Peyer's patch (tissue), 4 donors: ENCODE measurements around the gene ZNF772. TPM values are rescaled to one million over a fixed set of nuclear protein-coding genes. Genes with fewer than 3 reads are reported as not detected.
"Not testable (repeated sequence)": the region's sequence is repeated elsewhere in the genome, so short reads cannot be mapped to it uniquely, and the experiment has no call there.

Experiments
- DNase-seq, 3 donors: peaks; one replicate each; pipeline ENCODE4 v3.0.0-alpha.2; 2017 to 2019
- H3K27ac ChIP-seq, 4 donors: fragments of 200-600 bp; sonication (generic); one replicate each; pipeline ENCODE4 v1.5.1; 2016 to 2019
- H3K27me3 ChIP-seq, 2 donors: fragments of 200-600 bp; sonication (generic); one replicate each; pipeline ENCODE4 v1.5.1; 2019
- H3K36me3 ChIP-seq, 3 donors: fragments of 200-600 bp; sonication (generic); one replicate each; pipeline ENCODE4 v1.5.1; 2016 to 2019
- H3K4me1 ChIP-seq, 4 donors: fragments of 200-600 bp; sonication (generic); one replicate each; pipeline ENCODE4 v1.5.1; 2016 to 2019
- H3K4me3 ChIP-seq, 4 donors: fragments of 200-600 bp; sonication (generic); 1 replicate in 3 of 4; 2 replicates in 1 of 4; pipeline ENCODE4 v1.5.1; 2016 to 2019; ENCODE audit warnings: mild to moderate bottlenecking in 1 of 4
- H3K9me3 ChIP-seq, 4 donors: fragments of 200-600 bp; sonication (generic); one replicate each; pipeline ENCODE4 v1.5.1; 2016 to 2019; ENCODE audit warnings: mild to moderate bottlenecking in 1 of 4
- CTCF ChIP-seq, 6 experiments: fragments of 450-650 bp in 4 of 6; fragments of 200-600 bp in 2 of 6; sonication (generic) in 1 of 6; IDR thresholded peaks; one replicate each; pipeline ENCODE4 v1.5.1; 2017 to 2019; ENCODE audit warnings: antibody characterized with exemption in 6 of 6, mild to moderate bottlenecking in 3 of 6, moderate library complexity in 1 of 6
- POLR2A ChIP-seq, 2 donors: fragments of 450-650 bp; IDR thresholded peaks; one replicate each; pipeline ENCODE4 v1.5.1; 2017; ENCODE audit warnings: antibody characterized with exemption in 2 of 2, mild to moderate bottlenecking in 2 of 2, moderate library complexity in 2 of 2
- total RNA-seq, 4 donors: library from RNA; depleted of rRNA; stranded (reverse); fragments of >200 nt; gene quantifications; one replicate each; pipeline ENCODE4 v1.1.0, GENCODE V29; 2016

ZNF772 gene
- total RNA-seq, 4 donors from 2014 or later: 4.0 to 32.2 (median 12.0) TPM

- H3K4me1 ChIP-seq, H3K27me3 ChIP-seq: not testable (repeated sequence)
- Histone ChIP-seq H3K4me3 (peak within 1 kb of the TSS; percentile 58 to 98 (median 78)), H3K36me3 (peaks cover 0 to 32% (median 0%) of the 10 kb centered on the region in 3 donors), H3K9me3 (peaks cover 0 to 25% (median 0%) of the 10 kb centered on the region in 4 donors), H3K27ac (peak within 1 kb of the TSS; percentile 81 to 90 (median 88))
- TF ChIP-seq POLR2A (IDR thresholded peaks at IDR 0.05): peak; percentile 57 to 58
- DNase-seq: peak; percentile 94 to 98 (median 96)
These were observed 22.5 kb upstream of the ZNF772 start, which contains the start of gene ZNF773 for GRCh38 chr19:57499680-57500395. Gene ZNF773 (plus strand): TSS chr19:57499938. CDS start chr19:57500081, 143 bp downstream.

GRCh38 chr19:57499332-57499679, 21.9 kb upstream of the ZNF772 start:
- H3K4me3 ChIP-seq, H3K27ac ChIP-seq, DNase-seq, H3K4me1 ChIP-seq, H3K27me3 ChIP-seq: not testable (repeated sequence)
- H3K9me3 ChIP-seq: peaks cover 0 to 25% (median 0%) of the 10 kb centered on the region in 4 donors
- peaks cover 0 to 28% (median 0%) of the 10 kb centered on the region in 3 donors for H3K36me3 ChIP-seq

- H3K27ac ChIP-seq, DNase-seq, H3K4me3 ChIP-seq, H3K27me3 ChIP-seq, H3K4me1 ChIP-seq: not testable (repeated sequence)
- H3K36me3 ChIP-seq: peaks cover 0 to 31% (median 0%) of the 10 kb centered on the region in 3 donors
- H3K9me3 ChIP-seq: peaks cover 0 to 13% (median 0%) of the 10 kb centered on the region in 4 donors
These were observed 10.9 kb upstream of the ZNF772 start for GRCh38 chr19:57488299-57488644.

- H3K9me3 ChIP-seq, H3K4me1 ChIP-seq, H3K27me3 ChIP-seq: not testable (repeated sequence)
- H3K4me3 ChIP-seq: peak within 1 kb of the TSS; percentile 59 to 100 (median 74)
- H3K27ac ChIP-seq: peak within 1 kb of the TSS; percentile 50 to 78 (median 68)
- TF ChIP-seq CTCF (IDR thresholded peaks at IDR 0.05): peak in 1 of 6 experiments; percentile 19
- peak; percentile 37 to 40 for TF ChIP-seq POLR2A (IDR thresholded peaks at IDR 0.05)
- peak; percentile 93 to 98 (median 96) for DNase-seq
- H3K36me3 ChIP-seq: peaks cover 0 to 25% (median 0%) of the 10 kb centered on the region in 3 donors
These were observed 10.3 kb upstream of the ZNF772 start, which contains the start of gene ZNF419 for GRCh38 chr19:57487477-57488298. Gene ZNF419 (plus strand): TSS chr19:57487750. CDS start chr19:57487951, 201 bp downstream.

GRCh38 chr19:57473646-57474045, 3.7 kb downstream of the ZNF772 start:
- no peak for TF ChIP-seq CTCF (IDR thresholded peaks at IDR 0.05)
- H3K9me3 ChIP-seq: peaks cover 0 to 86% (median 42%) of the 10 kb centered on the region in 4 donors
- H3K4me1 ChIP-seq: no peaks in the 10 kb centered on the region
- peaks cover 0 to 36% (median 0%) of the 10 kb centered on the region in 3 donors for H3K36me3 ChIP-seq
- H3K4me3 ChIP-seq: no peak overlapping the region
- no peaks in the 10 kb centered on the region for H3K27me3 ChIP-seq
- no peak for DNase-seq
- H3K27ac ChIP-seq: no peak overlapping the region

GRCh38 chr19:57466489-57466888, 10.9 kb downstream of the ZNF772 start:
- Histone ChIP-seq H3K4me1 (no peaks in the 10 kb centered on the region), H3K27me3 (no peaks in the 10 kb centered on the region), H3K27ac (no peak overlapping the region), H3K9me3 (peaks cover 0 to 69% (median 9%) of the 10 kb centered on the region in 4 donors), H3K36me3 (peaks cover 0 to 5% (median 0%) of the 10 kb centered on the region in 3 donors), H3K4me3 (no peak overlapping the region)
- DNase-seq: no peak
- TF ChIP-seq CTCF (IDR thresholded peaks at IDR 0.05) (no peak), POLR2A (IDR thresholded peaks at IDR 0.05) (no peak)
